T-cell (primary cell): ENCODE results near the gene ARPP21. TPM values are rescaled to one million over a fixed set of nuclear protein-coding genes. Genes with fewer than 3 reads are reported as not detected.

Experiments used
- ATAC-seq, 4 experiments: fragments of 200-7000 bp in 3 of 4; fragments of 150-1000 bp in 1 of 4; cut with Tn5 transposase; replicated peaks in 1 of 4; 1 replicate in 3 of 4; 2 replicates in 1 of 4; pipeline ENCODE4 v1.10.0; 2021; ENCODE audit warnings: moderate library complexity in 3 of 4, mild to moderate bottlenecking in 2 of 4, moderate number of reproducible peaks in 1 of 4
- CTCF ChIA-PET, 2 donors: fragments of 300-600 bp; sonication (Branson Sonifier 250); formaldehyde crosslinking; loops; one replicate each; lab custom pipeline; 2022; ENCODE audit warnings: antibody characterized with exemption in 2 of 2; lab: Charles Lee
- POLR2A ChIA-PET, 2 donors: fragments of 300-600 bp; sonication (Branson Sonifier 250); formaldehyde crosslinking; loops; one replicate each; lab custom pipeline; 2022; ENCODE audit warnings: antibody characterized with exemption in 2 of 2; lab: Charles Lee
- DNase-seq, 35 experiments: peaks; one replicate each; pipeline versions ENCODE4 v3.0.0 to v3.0.0-alpha.2; 2013 to 2023
- H3K27ac ChIP-seq: one replicate; pipeline ENCODE4 v1.5.1; 2013; ENCODE audit warnings: low read length
- H3K27me3 ChIP-seq, 2 experiments: replicated peaks in 1 of 2; 1 replicate in 1 of 2; 2 replicates in 1 of 2; pipeline versions ENCODE4 v1.6.1 to v1.7.0; 2013; ENCODE audit warnings: low read length in 1 of 2, mixed read lengths in 1 of 2; ENCODE audit not compliant: control insufficient read depth in 2 of 2, insufficient read depth in 2 of 2; ENCODE audit errors: extremely low read depth in 1 of 2
- H3K36me3 ChIP-seq, 2 donors: 1 replicate in 1 of 2; 2 replicates in 1 of 2; pipeline versions ENCODE4 v1.6.1 to v1.7.0; 2013; ENCODE audit warnings: low read length in 1 of 2; ENCODE audit not compliant: control insufficient read depth in 2 of 2, insufficient read depth in 1 of 2; ENCODE audit errors: extremely low read depth in 1 of 2
- H3K4me1 ChIP-seq, 2 experiments: 1 replicate in 1 of 2; 2 replicates in 1 of 2; pipeline versions ENCODE4 v1.6.1 to v1.7.0; 2013; ENCODE audit warnings: low read length in 2 of 2, mixed read lengths in 1 of 2; ENCODE audit not compliant: insufficient read depth in 2 of 2, control insufficient read depth in 1 of 2; ENCODE audit errors: extremely low read depth in 1 of 2
- H3K4me3 ChIP-seq, 2 donors: 1 replicate in 1 of 2; 2 replicates in 1 of 2; pipeline versions ENCODE4 v1.5.1 to v1.7.0; 2013; ENCODE audit warnings: mild to moderate bottlenecking in 2 of 2, low read length in 1 of 2, moderate library complexity in 1 of 2; ENCODE audit not compliant: control insufficient read depth in 1 of 2; ENCODE audit errors: extremely low read depth in 1 of 2
- H3K9me3 ChIP-seq: 2 replicates; pipeline ENCODE4 v1.7.0; 2013
- H3K27ac Mint-ChIP-seq, 2 donors: one replicate each; pipeline ENCODE4 v1.8.0; 2020 to 2021; ENCODE audit warnings: mild to moderate bottlenecking in 2 of 2, mixed read lengths in 2 of 2
- H3K27me3 Mint-ChIP-seq, 2 donors: one replicate each; pipeline ENCODE4 v1.8.0; 2021 to 2022; ENCODE audit warnings: mixed read lengths in 2 of 2
- H3K36me3 Mint-ChIP-seq: one replicate; pipeline ENCODE4 v1.8.0; 2021; ENCODE audit warnings: mixed read lengths
- H3K4me1 Mint-ChIP-seq, 3 donors: one replicate each; pipeline ENCODE4 v1.8.0; 2020 to 2022; ENCODE audit warnings: mixed read lengths in 3 of 3, mild to moderate bottlenecking in 1 of 3
- H3K4me3 Mint-ChIP-seq, 3 donors: one replicate each; pipeline ENCODE4 v1.8.0; 2020 to 2022; ENCODE audit warnings: mild to moderate bottlenecking in 3 of 3, mixed read lengths in 3 of 3, moderate library complexity in 3 of 3
- H3K9me3 Mint-ChIP-seq, 3 donors: one replicate each; pipeline ENCODE4 v1.8.0; 2020 to 2022; ENCODE audit warnings: mixed read lengths in 3 of 3
- WGBS: methylation state at CpG from one replicate; pipeline ENCODE4 v1.1.5; 2013; ENCODE audit warnings: missing lambda C conversion rate; ENCODE audit not compliant: insufficient coverage; 5-methylcytosine and 5-hydroxymethylcytosine counted together
- total RNA-seq, 35 experiments: library from RNA in 6 of 35; stranded (reverse) in 6 of 35; fragments of 120-200 nt in 1 of 35; gene quantifications; one replicate each; pipeline versions ENCODE4 v1.2.1 to v1.2.4 and lab custom pipeline; 2013 to 2026

The ARPP21 gene
- total RNA-seq, 5 donors from 2014 or later (not counting 1 experiment from before 2014, with no cell fraction given) = not detected

DNA sequence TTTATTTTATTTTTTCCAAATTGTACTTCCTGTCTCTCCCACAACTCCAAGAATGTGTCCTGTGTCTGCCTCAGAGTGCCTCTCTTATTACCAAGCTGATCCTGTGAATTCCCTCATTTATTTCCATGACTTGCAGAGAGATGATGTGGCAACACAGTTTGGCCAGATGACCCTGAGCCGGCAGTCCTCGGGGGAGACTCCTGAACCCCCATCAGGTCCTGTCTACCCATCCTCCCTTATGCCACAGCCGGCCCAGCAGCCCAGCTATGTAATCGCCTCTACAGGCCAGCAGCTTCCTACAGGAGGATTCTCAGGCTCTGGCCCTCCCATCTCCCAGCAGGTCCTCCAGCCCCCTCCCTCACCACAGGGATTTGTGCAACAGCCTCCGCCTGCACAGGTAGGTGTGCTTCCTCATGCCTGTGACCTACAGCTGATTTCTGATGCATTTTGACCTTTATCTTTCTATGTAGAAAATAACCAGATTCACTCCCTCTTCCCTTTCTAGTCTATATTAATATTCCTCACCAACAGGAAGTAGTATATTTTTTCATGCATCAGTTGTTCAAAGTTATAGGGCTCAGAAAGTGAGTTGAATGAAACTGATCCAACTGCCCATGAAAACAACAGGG is 100.0 kb downstream of the ARPP21 start:
- POLR2A ChIA-PET = no interaction called here
- H3K9me3 Mint-ChIP-seq = no peaks in the 10 kb centered on the region
- Histone ChIP-seq H3K27me3 (no peaks in the 10 kb centered on the region), H3K27ac (no peak overlapping the region), H3K4me3 (no peak overlapping the region), H3K4me1 (no peaks in the 10 kb centered on the region), H3K9me3 (no peaks in the 10 kb centered on the region), H3K36me3 (no peaks in the 10 kb centered on the region)
- CTCF ChIA-PET = interaction anchor here in 1 of 2 donors (0.5 kb wide), 1 partner anchor 10 kb away, joined by 5 read pairs; no protein-coding TSS in a partner anchor
- H3K4me1 Mint-ChIP-seq = no peaks in the 10 kb centered on the region
- no peak overlapping the region for H3K27ac Mint-ChIP-seq
- H3K27me3 Mint-ChIP-seq = no peaks in the 10 kb centered on the region
- 86% methylated on average over 4 of the region's 5 CpGs for WGBS
- ATAC-seq (no peak), DNase-seq (no peak)
- no peak overlapping the region for H3K4me3 Mint-ChIP-seq
- no peaks in the 10 kb centered on the region for H3K36me3 Mint-ChIP-seq

DNA sequence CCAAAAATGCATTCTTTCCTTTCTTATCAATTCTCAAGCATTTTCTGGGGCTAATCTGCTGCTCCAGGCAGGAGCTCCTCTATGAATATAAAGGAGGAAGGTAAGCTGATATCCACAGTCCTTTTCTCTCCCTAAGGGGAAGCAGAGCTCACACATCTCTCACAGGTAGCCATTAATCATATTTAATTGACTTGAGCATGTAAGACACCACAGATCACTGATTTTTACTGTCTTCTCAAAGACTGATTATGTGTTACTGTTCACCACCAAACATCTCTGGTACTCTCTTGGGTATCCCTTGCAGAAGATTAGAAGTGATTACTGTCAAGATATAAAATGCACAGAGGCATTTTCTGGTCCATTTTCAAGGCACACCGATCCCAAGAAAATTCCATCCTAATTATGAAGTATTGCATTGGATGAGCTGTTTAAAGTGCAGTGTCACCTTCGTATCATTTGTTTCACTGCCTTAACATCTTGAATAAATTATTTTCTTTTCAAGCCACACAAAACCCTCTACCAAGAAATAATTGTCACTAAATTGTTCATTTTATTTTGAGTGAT is 100.7 kb downstream of the ARPP21 start:
- no peak for DNase-seq
- Histone ChIP-seq H3K27ac (no peak overlapping the region), H3K4me3 (no peak overlapping the region), H3K4me1 (no peaks in the 10 kb centered on the region), H3K9me3 (no peaks in the 10 kb centered on the region), H3K36me3 (no peaks in the 10 kb centered on the region), H3K27me3 (no peaks in the 10 kb centered on the region)
- ATAC-seq = no peak
- Mint-ChIP-seq H3K36me3 (no peaks in the 10 kb centered on the region), H3K27ac (no peak overlapping the region), H3K4me3 (no peak overlapping the region), H3K27me3 (no peaks in the 10 kb centered on the region), H3K4me1 (no peaks in the 10 kb centered on the region), H3K9me3 (no peaks in the 10 kb centered on the region)
- no CpG with 5 or more reads among the region's 2 CpGs for WGBS
- ChIA-PET POLR2A (no interaction called here), CTCF (no interaction called here)

DNA sequence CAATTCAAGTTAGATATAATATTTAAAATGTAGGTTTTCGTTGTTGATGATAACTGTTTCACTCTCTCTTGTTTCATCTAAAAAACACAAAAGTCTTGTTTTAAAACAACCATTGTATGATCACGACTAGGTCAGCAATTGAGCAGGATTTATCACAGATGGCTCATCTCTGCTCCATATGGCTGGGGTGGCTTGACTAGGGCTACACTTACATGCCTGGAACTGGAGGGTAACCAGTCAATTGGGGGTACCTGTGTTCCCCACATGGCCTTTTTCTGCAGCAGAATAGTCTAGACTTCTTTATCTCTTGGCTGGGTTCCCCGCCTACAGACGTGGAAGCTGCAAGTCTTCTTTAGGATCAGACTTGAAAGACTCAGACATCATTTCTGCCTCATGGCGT is 103.9 kb downstream of the ARPP21 start:
- no peaks in the 10 kb centered on the region for H3K27me3 Mint-ChIP-seq
- no peak overlapping the region for H3K27ac ChIP-seq
- H3K36me3 Mint-ChIP-seq = no peaks in the 10 kb centered on the region
- peaks cover 0 to 5% (median 0%) of the 10 kb centered on the region in 3 donors for H3K4me1 Mint-ChIP-seq
- no peak for ATAC-seq
- DNase-seq = no peak
- H3K36me3 ChIP-seq = no peaks in the 10 kb centered on the region
- no peak overlapping the region for H3K4me3 ChIP-seq
- H3K9me3 Mint-ChIP-seq = peaks cover 0 to 12% (median 10%) of the 10 kb centered on the region in 3 donors
- H3K4me3 Mint-ChIP-seq = no peak overlapping the region
- no peak overlapping the region for H3K27ac Mint-ChIP-seq
- no peaks in the 10 kb centered on the region for H3K9me3 ChIP-seq
- no peaks in the 10 kb centered on the region for H3K27me3 ChIP-seq
- no peaks in the 10 kb centered on the region for H3K4me1 ChIP-seq
- CTCF ChIA-PET = no interaction called here
- POLR2A ChIA-PET = no interaction called here
- WGBS = 68% methylated on average over 3 of the region's 5 CpGs

DNA sequence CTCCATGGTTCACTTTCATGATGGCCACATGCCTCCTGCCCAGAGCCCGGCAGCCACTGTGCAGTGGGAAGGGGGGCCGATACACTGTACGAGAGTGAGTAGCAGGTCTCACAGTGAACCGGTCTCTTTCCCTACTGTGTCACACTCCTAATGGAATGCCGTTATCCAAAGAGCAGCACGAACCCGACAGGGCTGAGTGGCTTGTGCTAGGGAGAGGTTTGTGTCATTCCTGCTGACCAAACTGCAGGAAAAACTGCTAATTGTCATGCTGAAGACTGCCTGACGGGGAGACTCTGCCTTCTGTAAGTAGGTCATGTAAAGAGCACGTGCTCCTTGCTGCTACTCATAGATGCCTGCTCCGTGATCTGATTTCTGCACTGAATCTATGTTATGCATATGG is 105.1 kb downstream of the ARPP21 start:
- H3K4me1 Mint-ChIP-seq = peaks cover 0 to 5% (median 0%) of the 10 kb centered on the region in 3 donors
- Histone ChIP-seq H3K9me3 (no peaks in the 10 kb centered on the region), H3K4me1 (no peaks in the 10 kb centered on the region), H3K36me3 (no peaks in the 10 kb centered on the region), H3K27ac (no peak overlapping the region), H3K27me3 (no peaks in the 10 kb centered on the region), H3K4me3 (no peak overlapping the region)
- ChIA-PET POLR2A (no interaction called here), CTCF (no interaction called here)
- H3K27ac Mint-ChIP-seq = no peak overlapping the region
- H3K27me3 Mint-ChIP-seq = no peaks in the 10 kb centered on the region
- no peak for ATAC-seq
- H3K36me3 Mint-ChIP-seq = no peaks in the 10 kb centered on the region
- DNase-seq = no peak
- H3K9me3 Mint-ChIP-seq = peaks cover 0 to 12% (median 10%) of the 10 kb centered on the region in 3 donors
- H3K4me3 Mint-ChIP-seq = no peak overlapping the region
- 84% methylated on average over 6 of the region's 10 CpGs for WGBS

DNA sequence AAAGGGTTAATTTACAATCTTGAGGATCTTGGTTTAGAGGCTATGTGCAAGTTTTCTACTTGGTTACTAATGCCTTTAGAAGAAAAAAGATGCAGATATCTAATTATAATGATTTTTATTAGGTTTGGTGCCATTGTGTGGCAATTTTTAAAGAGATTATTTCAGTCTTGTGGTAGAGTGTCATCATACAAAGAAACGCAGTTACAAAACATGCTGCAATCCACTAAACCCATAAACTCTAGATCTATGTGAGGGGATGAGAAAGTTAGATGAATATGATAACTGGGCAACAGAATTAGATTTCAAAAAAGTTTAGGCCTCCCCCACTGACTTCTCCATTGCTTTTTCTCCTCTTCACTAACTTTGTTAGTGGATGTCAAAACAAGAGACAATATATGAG is 106.0 kb downstream of the ARPP21 start:
- Mint-ChIP-seq H3K4me3 (no peak overlapping the region), H3K27ac (no peak overlapping the region), H3K4me1 (peaks cover 0 to 5% (median 0%) of the 10 kb centered on the region in 3 donors), H3K9me3 (peaks cover 0 to 12% (median 10%) of the 10 kb centered on the region in 3 donors), H3K27me3 (no peaks in the 10 kb centered on the region), H3K36me3 (no peaks in the 10 kb centered on the region)
- ATAC-seq (no peak), DNase-seq (no peak)
- POLR2A ChIA-PET = no interaction called here
- Histone ChIP-seq H3K9me3 (no peaks in the 10 kb centered on the region), H3K4me3 (no peak overlapping the region), H3K27me3 (no peaks in the 10 kb centered on the region), H3K36me3 (no peaks in the 10 kb centered on the region), H3K27ac (no peak overlapping the region), H3K4me1 (no peaks in the 10 kb centered on the region)
- WGBS = no CpG with 5 or more reads among the region's 1 CpG
- CTCF ChIA-PET = no interaction called here

DNA sequence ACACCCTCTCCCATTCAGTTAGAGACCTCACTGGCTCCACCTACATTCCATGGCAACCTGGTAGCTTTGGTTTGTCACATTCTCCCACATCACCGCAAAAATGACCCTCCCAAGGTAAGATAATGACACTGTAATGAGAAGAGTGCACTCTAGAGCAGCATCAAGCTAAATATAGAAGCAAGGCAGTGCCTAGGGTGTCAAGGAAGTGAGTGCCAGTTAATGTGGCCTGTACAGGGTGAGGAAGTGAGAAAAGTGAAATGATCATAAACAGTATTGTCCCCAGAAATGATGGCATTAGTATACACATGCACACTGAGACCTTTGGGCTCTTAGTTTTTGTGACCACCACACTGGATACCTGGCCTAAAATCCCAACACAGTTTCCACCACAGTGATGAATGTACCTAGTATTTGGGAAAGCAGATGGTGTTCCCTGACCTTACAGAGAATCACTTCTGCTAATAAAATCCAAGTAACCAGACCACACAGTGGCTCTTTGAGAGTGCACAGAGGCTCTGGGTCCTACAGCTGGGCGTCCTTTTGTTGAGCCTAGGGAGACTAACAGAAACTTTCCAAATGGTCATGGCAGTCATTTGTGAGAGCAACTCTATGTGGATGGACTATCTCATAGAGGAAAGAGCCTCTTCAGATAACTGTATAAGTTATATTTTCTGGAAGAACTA is 106.6 kb downstream of the ARPP21 start:
- no peaks in the 10 kb centered on the region for H3K27me3 ChIP-seq
- H3K9me3 Mint-ChIP-seq = peaks cover 0 to 12% (median 10%) of the 10 kb centered on the region in 3 donors
- no peaks in the 10 kb centered on the region for H3K27me3 Mint-ChIP-seq
- ATAC-seq = no peak
- no peaks in the 10 kb centered on the region for H3K4me1 ChIP-seq
- H3K4me1 Mint-ChIP-seq = peaks cover 0 to 5% (median 0%) of the 10 kb centered on the region in 3 donors
- H3K36me3 Mint-ChIP-seq = no peaks in the 10 kb centered on the region
- no peak overlapping the region for H3K4me3 Mint-ChIP-seq
- no peaks in the 10 kb centered on the region for H3K36me3 ChIP-seq
- no peak overlapping the region for H3K27ac Mint-ChIP-seq
- POLR2A ChIA-PET = no interaction called here
- no CpG with 5 or more reads among the region's 2 CpGs for WGBS
- H3K27ac ChIP-seq = no peak overlapping the region
- CTCF ChIA-PET = no interaction called here
- no peak overlapping the region for H3K4me3 ChIP-seq
- H3K9me3 ChIP-seq = no peaks in the 10 kb centered on the region
- no peak for DNase-seq
